ENCODE measurements around the gene COL4A6.

Gene COL4A6

DNA sequence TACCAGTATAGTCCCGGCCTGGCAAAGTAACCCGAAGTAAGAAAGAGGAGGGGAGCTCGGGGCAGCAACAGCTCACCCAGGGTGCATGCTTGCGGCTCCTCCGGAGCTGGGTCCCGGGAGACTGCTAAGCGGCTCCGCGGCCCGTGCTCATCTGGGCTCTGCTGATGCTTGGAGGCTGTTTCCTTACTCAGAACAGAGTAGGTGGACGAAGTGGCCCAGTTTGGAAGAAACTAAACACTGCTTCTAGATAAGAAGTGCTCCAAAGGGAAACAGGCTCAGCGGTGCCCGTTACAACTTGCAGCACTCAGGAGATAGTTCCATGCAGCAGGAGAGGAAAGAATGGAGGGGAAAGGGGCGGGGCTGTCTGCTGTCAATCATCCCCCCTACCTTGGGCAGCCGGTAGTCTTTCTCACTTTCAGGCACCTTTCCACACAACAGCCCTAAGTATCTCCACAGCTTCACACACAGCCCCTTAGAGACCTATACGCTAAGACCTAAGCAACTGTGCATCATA, at the start of gene COL4A6:
Gene COL4A6, minus strand, starts transcription at position 313 of the 514 bp plus-strand sequence. Its CDS starts 226 bp downstream, at position 87.
- TF ChIP-seq NFIC (IDR thresholded peaks at IDR 0.05) (no peak), EGR1 (IDR thresholded peaks at IDR 0.05) (no peak), YY1 (IDR thresholded peaks at IDR 0.05; ENCODE audit: low read depth) (no peak), EP300 (IDR thresholded peaks at IDR 0.05; ENCODE audit: borderline replicate concordance) (no peak), CREB1 (IDR thresholded peaks at IDR 0.05; ENCODE audit: low read depth) (no peak), FOXM1 (IDR thresholded peaks at IDR 0.05; ENCODE audit: borderline replicate concordance, low read depth) (no peak), TCF12 (IDR thresholded peaks at IDR 0.05; ENCODE audit: low read depth) (no peak), TAF1 (IDR thresholded peaks at IDR 0.05; ENCODE audit: low read depth) (no peak), ZBTB7A (IDR thresholded peaks at IDR 0.05; ENCODE audit: low read depth) (no peak), TEAD4 (IDR thresholded peaks at IDR 0.05) (no peak), CEBPB (IDR thresholded peaks at IDR 0.05) (no peak), RAD21 (IDR thresholded peaks at IDR 0.05; ENCODE audit: low read depth) (no peak)
- TF ChIP-seq, protein P1, sequence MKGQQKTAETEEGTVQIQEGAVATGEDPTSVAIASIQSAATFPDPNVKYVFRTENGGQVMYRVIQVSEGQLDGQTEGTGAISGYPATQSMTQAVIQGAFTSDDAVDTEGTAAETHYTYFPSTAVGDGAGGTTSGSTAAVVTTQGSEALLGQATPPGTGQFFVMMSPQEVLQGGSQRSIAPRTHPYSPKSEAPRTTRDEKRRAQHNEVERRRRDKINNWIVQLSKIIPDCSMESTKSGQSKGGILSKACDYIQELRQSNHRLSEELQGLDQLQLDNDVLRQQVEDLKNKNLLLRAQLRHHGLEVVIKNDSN (IDR thresholded peaks at IDR 0.05), result no peak
- TF ChIP-seq, protein P2, sequence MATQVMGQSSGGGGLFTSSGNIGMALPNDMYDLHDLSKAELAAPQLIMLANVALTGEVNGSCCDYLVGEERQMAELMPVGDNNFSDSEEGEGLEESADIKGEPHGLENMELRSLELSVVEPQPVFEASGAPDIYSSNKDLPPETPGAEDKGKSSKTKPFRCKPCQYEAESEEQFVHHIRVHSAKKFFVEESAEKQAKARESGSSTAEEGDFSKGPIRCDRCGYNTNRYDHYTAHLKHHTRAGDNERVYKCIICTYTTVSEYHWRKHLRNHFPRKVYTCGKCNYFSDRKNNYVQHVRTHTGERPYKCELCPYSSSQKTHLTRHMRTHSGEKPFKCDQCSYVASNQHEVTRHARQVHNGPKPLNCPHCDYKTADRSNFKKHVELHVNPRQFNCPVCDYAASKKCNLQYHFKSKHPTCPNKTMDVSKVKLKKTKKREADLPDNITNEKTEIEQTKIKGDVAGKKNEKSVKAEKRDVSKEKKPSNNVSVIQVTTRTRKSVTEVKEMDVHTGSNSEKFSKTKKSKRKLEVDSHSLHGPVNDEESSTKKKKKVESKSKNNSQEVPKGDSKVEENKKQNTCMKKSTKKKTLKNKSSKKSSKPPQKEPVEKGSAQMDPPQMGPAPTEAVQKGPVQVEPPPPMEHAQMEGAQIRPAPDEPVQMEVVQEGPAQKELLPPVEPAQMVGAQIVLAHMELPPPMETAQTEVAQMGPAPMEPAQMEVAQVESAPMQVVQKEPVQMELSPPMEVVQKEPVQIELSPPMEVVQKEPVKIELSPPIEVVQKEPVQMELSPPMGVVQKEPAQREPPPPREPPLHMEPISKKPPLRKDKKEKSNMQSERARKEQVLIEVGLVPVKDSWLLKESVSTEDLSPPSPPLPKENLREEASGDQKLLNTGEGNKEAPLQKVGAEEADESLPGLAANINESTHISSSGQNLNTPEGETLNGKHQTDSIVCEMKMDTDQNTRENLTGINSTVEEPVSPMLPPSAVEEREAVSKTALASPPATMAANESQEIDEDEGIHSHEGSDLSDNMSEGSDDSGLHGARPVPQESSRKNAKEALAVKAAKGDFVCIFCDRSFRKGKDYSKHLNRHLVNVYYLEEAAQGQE (IDR thresholded peaks at IDR 0.05; ENCODE audit: low read depth), result no peak
- TF ChIP-seq, protein P3, sequence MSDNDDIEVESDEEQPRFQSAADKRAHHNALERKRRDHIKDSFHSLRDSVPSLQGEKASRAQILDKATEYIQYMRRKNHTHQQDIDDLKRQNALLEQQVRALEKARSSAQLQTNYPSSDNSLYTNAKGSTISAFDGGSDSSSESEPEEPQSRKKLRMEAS (IDR thresholded peaks at IDR 0.05), result no peak

DNA sequence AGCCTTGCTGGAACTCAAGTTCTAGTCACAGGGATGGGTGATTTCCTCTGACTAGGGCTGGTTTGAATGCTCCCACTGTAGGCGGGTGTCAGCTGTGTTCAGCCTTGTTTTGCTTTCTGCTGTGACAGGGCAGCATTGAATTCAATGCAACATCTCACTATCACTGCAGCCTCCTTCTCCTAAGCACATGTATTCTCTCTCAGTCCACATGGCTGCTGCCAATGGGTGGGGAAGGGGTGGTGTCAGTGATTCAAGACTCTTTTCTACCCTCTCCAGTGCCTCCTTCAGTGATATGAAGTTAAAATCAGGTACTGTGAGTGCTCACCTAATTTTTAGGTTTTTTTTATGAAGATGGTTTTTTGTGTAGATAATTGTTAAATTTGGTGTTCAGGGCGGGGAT, 47.7 kb upstream of the COL4A6 start:
- TF ChIP-seq TCF12 (IDR thresholded peaks at IDR 0.05; ENCODE audit: low read depth) (no peak), YY1 (IDR thresholded peaks at IDR 0.05; ENCODE audit: low read depth) (no peak), CREB1 (IDR thresholded peaks at IDR 0.05; ENCODE audit: low read depth) (no peak), EGR1 (IDR thresholded peaks at IDR 0.05) (no peak), CEBPB (IDR thresholded peaks at IDR 0.05) (no peak), FOXM1 (IDR thresholded peaks at IDR 0.05; ENCODE audit: borderline replicate concordance, low read depth) (no peak)
- TF ChIP-seq, protein P1 (IDR thresholded peaks at IDR 0.05), result no peak
- TF ChIP-seq, protein P3 (IDR thresholded peaks at IDR 0.05), result no peak
- TF ChIP-seq, protein P2 (IDR thresholded peaks at IDR 0.05; ENCODE audit: low read depth), result no peak

DNA sequence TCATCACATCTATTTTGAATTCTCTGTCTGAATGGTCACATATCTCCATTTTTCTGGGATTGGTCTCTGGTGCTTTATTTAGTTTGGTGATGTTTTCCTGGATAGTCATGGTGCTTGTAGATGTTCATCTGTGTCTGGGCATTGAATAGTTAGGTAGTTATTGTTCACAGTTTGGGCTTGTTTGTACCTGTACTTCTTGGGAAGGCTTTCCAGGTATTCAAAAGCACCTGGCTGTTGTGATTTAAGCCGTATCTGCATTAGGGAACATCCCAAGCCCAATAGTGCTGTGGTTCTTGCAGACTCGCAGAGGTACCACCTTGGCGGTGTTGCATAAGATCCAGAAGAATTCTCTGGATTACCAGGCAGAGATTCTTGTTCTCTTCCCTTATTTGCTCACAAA, 46.0 kb upstream of the COL4A6 start:
- TF ChIP-seq, protein P2 (IDR thresholded peaks at IDR 0.05; ENCODE audit: low read depth), result no peak
- no peak for TF ChIP-seq EP300 (IDR thresholded peaks at IDR 0.05; ENCODE audit: borderline replicate concordance)
- no peak for TF ChIP-seq CREB1 (IDR thresholded peaks at IDR 0.05; ENCODE audit: low read depth)
- TF ChIP-seq RAD21 (IDR thresholded peaks at IDR 0.05; ENCODE audit: low read depth), result no peak

DNA sequence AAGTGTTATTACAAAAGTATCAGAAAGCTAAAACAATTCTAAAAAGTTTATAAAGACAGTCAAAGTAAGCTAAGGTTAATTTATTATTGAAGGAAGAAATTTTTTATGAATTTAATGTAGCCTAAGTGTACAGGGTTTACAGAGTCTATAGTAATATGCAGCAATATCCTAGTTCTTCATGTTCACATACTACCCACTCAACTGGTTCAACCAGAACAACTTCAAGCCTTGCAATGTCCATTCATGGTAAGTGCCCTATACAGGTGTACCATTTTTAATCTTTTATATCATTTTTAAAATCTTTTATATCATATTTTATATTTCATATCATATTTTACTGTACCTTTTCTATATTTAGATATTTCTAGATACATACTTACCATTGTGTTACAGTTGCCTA, 35.8 kb upstream of the COL4A6 start:
- TF ChIP-seq, protein P2 (IDR thresholded peaks at IDR 0.05; ENCODE audit: low read depth), result no peak
- TF ChIP-seq RAD21 (IDR thresholded peaks at IDR 0.05; ENCODE audit: low read depth) (no peak), ZBTB7A (IDR thresholded peaks at IDR 0.05; ENCODE audit: low read depth) (no peak), TEAD4 (IDR thresholded peaks at IDR 0.05) (no peak), TCF12 (IDR thresholded peaks at IDR 0.05; ENCODE audit: low read depth) (no peak), FOXM1 (IDR thresholded peaks at IDR 0.05; ENCODE audit: borderline replicate concordance, low read depth) (no peak), EGR1 (IDR thresholded peaks at IDR 0.05) (no peak), TAF1 (IDR thresholded peaks at IDR 0.05; ENCODE audit: low read depth) (no peak), YY1 (IDR thresholded peaks at IDR 0.05; ENCODE audit: low read depth) (no peak), CREB1 (IDR thresholded peaks at IDR 0.05; ENCODE audit: low read depth) (no peak)
- TF ChIP-seq, protein P1 (IDR thresholded peaks at IDR 0.05), result no peak
- TF ChIP-seq, protein P3 (IDR thresholded peaks at IDR 0.05), result no peak

Measured in Ishikawa (cell line).